Measurements from ENCODE around the gene MAP4K1. TPM values are rescaled to one million over a fixed set of nuclear protein-coding genes. Genes with fewer than 3 reads are reported as not detected.
"Not testable (repeated sequence)": the region's sequence is repeated elsewhere in the genome, so short reads cannot be mapped to it uniquely, and the experiment has no call there.

The MAP4K1 gene
- total RNA-seq, 1 donor: 29.1 TPM

- H3K4me1 ChIP-seq (ENCODE audit: insufficient read depth, low read length): peaks cover 20% of the 10 kb centered on the region
- H3K9me3 ChIP-seq (ENCODE audit: low read depth, low read length): no peaks in the 10 kb centered on the region
- H3K4me3 ChIP-seq (ENCODE audit: low read length): no peak overlapping the region
- no peaks in the 10 kb centered on the region for H3K27me3 ChIP-seq (ENCODE audit: insufficient read depth, low read length)
Observed at GRCh38 chr19:38557205-38557799, 60.5 kb downstream of the MAP4K1 start.

DNA sequence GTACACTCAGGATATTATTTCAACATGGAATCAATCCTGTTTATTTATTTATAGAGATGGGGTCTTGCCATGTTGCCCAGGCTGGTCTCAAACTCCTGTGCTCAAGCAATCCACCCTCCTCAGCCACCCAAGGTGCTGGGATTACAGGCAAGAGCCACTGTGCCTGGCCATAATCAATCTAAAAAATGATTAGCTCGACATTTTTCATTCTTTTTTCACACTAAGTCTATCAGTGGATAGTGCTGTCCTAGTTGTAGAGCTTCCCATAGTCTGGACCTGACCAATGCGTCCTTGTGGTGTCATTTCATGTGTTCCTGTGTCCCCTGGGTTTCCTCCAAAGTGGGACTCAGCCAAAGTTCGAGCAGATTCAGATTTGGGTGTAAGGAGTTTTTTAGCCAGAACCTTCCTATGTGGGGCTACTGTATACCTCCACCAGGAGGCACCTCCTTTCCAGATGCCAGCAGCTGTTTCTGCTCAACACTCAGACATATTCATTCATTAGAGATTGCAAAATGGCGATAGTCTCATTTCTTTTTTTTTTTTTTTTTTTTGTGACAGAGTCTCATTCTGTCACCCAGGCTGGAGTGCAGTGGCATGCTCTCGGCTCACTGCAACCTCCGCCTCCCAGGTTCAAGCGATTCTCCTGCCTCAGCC, 61.1 kb downstream of the MAP4K1 start:
- H3K9me3 ChIP-seq (ENCODE audit: low read depth, low read length): no peaks in the 10 kb centered on the region
- H3K27me3 ChIP-seq (ENCODE audit: insufficient read depth, low read length): no peaks in the 10 kb centered on the region
- no peak overlapping the region for H3K4me3 ChIP-seq (ENCODE audit: low read length)
- H3K4me1 ChIP-seq (ENCODE audit: insufficient read depth, low read length): peaks cover 20% of the 10 kb centered on the region

GRCh38 chr19:38555200-38555599, 62.6 kb downstream of the MAP4K1 start:
- Histone ChIP-seq H3K4me3 (ENCODE audit: low read length) (no peak overlapping the region), H3K27me3 (ENCODE audit: insufficient read depth, low read length) (no peaks in the 10 kb centered on the region), H3K9me3 (ENCODE audit: low read depth, low read length) (no peaks in the 10 kb centered on the region), H3K4me1 (ENCODE audit: insufficient read depth, low read length) (peaks cover 19% of the 10 kb centered on the region)

DNA sequence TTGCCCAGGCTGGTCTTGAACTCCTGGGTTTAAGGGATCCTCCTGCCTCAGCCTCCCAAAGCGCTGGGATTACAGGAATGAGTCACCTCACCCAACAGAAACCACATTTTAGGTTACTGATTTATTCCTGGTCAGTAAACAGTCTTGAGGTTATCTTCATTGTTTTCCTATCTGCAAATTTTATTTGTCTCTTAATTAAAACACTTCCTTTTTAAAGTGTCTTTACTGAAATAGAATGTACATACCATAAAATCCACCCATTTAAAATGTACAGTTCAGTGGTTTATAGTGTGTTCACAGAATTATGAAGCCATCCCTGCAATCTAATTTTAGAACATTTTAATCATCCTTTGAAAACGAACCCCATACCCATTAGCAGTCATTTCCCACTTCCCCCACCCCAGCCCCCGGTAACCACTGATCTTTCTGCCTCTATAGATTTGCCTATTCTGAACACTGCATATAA, 63.0 kb downstream of the MAP4K1 start:
- Histone ChIP-seq H3K4me3 (ENCODE audit: low read length) (no peak overlapping the region), H3K27me3 (ENCODE audit: insufficient read depth, low read length) (no peaks in the 10 kb centered on the region), H3K4me1 (ENCODE audit: insufficient read depth, low read length) (peaks cover 14% of the 10 kb centered on the region), H3K9me3 (ENCODE audit: low read depth, low read length) (no peaks in the 10 kb centered on the region)

DNA sequence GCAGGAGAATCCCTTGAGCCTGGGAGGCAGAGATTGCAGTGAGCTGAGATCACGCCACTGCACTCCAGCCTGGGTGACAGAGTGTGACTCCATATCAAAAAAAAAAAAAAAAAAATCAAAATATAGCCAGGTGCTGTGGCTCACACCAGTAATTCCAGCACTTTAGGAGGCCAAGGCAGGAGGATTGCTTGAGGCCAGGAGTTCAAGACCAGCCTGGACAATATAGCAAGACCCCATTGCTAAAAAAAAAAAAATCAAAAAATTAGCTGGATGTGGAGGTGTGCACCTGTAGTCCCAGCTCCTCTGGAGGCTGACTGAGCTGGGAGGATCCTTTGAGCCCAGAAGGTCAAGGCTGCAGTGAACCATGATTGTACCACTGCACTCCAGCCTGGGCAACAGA, 64.5 kb downstream of the MAP4K1 start:
- not testable (repeated sequence) for H3K4me3 ChIP-seq (ENCODE audit: low read length); H3K9me3 ChIP-seq (ENCODE audit: low read depth, low read length); H3K27me3 ChIP-seq (ENCODE audit: insufficient read depth, low read length)
- peaks cover 14% of the 10 kb centered on the region for H3K4me1 ChIP-seq (ENCODE audit: insufficient read depth, low read length)

- peaks cover 4% of the 10 kb centered on the region for H3K4me1 ChIP-seq (ENCODE audit: insufficient read depth, low read length)
- no peak overlapping the region for H3K4me3 ChIP-seq (ENCODE audit: low read length)
- no peaks in the 10 kb centered on the region for H3K9me3 ChIP-seq (ENCODE audit: low read depth, low read length)
- H3K27me3 ChIP-seq (ENCODE audit: insufficient read depth, low read length): no peaks in the 10 kb centered on the region
Observed at GRCh38 chr19:38551450-38551813, 66.3 kb downstream of the MAP4K1 start.

DNA sequence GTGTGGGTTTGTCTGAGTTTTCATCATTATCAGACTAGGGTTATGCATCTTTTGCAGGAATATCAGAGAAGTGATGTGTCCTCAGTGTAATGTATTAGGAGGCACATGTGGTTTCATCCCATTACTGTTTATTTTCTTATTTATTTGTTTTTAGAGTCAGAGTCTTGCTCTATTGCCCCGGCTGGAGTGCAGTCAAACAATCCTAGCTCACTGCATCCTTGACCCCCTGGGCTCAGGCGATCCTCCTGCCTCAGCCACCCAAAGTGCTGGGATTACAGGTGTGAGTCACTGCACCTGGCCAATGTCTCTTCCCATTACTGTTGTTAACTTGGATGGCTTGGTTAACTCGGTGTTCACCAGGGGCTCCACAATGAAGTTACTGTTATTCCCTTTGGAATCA, 67.4 kb downstream of the MAP4K1 start:
- H3K4me1 ChIP-seq (ENCODE audit: insufficient read depth, low read length): peaks cover 3% of the 10 kb centered on the region
- no peaks in the 10 kb centered on the region for H3K9me3 ChIP-seq (ENCODE audit: low read depth, low read length)
- H3K27me3 ChIP-seq (ENCODE audit: insufficient read depth, low read length): no peaks in the 10 kb centered on the region
- H3K4me3 ChIP-seq (ENCODE audit: low read length): no peak overlapping the region

DNA sequence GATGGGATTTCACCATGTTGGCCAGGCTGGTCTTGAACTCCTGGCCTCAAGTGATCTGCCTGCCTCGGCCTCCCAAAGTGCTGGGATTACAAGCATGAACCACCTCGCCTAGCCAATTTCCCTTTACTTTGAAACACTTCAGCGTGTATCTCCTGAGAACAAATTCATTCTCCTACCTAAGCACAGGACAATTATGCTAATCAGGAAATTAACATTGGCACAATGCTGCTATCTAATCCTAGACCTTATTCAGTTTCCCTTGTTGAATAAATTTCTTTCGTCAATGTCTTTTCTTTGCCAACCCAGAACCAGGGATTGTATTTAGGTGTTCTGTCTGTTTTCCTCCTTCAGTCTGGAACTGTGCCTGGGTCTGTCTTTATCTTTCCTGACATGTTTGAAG, 67.8 kb downstream of the MAP4K1 start:
- H3K9me3 ChIP-seq (ENCODE audit: low read depth, low read length): no peaks in the 10 kb centered on the region
- peaks cover 5% of the 10 kb centered on the region for H3K4me1 ChIP-seq (ENCODE audit: insufficient read depth, low read length)
- H3K27me3 ChIP-seq (ENCODE audit: insufficient read depth, low read length): no peaks in the 10 kb centered on the region
- H3K4me3 ChIP-seq (ENCODE audit: low read length): no peak overlapping the region

GRCh38 chr19:38549061-38549460, 68.7 kb downstream of the MAP4K1 start:
- Histone ChIP-seq H3K4me1 (ENCODE audit: insufficient read depth, low read length) (peaks cover 14% of the 10 kb centered on the region), H3K27me3 (ENCODE audit: insufficient read depth, low read length) (no peaks in the 10 kb centered on the region), H3K9me3 (ENCODE audit: low read depth, low read length) (no peaks in the 10 kb centered on the region), H3K4me3 (ENCODE audit: low read length) (no peak overlapping the region)

- peaks cover 16% of the 10 kb centered on the region for H3K4me1 ChIP-seq (ENCODE audit: insufficient read depth, low read length)
- H3K9me3 ChIP-seq (ENCODE audit: low read depth, low read length): no peaks in the 10 kb centered on the region
- no peaks in the 10 kb centered on the region for H3K27me3 ChIP-seq (ENCODE audit: insufficient read depth, low read length)
- no peak overlapping the region for H3K4me3 ChIP-seq (ENCODE audit: low read length)
Observed at GRCh38 chr19:38547421-38547820, 70.3 kb downstream of the MAP4K1 start.

DNA sequence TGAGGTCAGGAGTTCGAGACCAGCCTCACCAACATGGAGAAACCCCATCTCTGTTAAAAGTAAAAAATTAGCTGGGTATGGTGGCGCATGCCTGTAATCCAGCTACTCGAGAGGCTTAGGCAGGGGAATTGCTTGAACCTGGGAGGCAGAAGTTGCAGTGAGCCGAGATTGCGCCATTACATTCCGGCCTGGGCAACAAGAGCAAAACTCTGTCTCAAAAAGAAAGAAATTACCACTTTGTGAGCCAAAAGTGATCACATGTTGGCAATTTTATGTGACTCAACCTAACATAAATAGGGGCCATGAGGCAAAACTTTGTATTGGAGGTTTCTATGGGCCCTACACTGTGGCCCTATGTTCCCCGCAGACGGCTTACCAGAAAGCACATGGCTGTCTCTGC, 72.2 kb downstream of the MAP4K1 start:
- Histone ChIP-seq H3K4me1 (ENCODE audit: insufficient read depth, low read length) (peaks cover 16% of the 10 kb centered on the region), H3K4me3 (ENCODE audit: low read length) (no peak overlapping the region), H3K27me3 (ENCODE audit: insufficient read depth, low read length) (no peaks in the 10 kb centered on the region), H3K9me3 (ENCODE audit: low read depth, low read length) (no peaks in the 10 kb centered on the region)

- Histone ChIP-seq H3K4me3 (ENCODE audit: low read length) (no peak overlapping the region), H3K27me3 (ENCODE audit: insufficient read depth, low read length) (no peaks in the 10 kb centered on the region), H3K9me3 (ENCODE audit: low read depth, low read length) (no peaks in the 10 kb centered on the region), H3K4me1 (ENCODE audit: insufficient read depth, low read length) (peaks cover 16% of the 10 kb centered on the region)
Observed at GRCh38 chr19:38544569-38545315, 73.0 kb downstream of the MAP4K1 start.

DNA sequence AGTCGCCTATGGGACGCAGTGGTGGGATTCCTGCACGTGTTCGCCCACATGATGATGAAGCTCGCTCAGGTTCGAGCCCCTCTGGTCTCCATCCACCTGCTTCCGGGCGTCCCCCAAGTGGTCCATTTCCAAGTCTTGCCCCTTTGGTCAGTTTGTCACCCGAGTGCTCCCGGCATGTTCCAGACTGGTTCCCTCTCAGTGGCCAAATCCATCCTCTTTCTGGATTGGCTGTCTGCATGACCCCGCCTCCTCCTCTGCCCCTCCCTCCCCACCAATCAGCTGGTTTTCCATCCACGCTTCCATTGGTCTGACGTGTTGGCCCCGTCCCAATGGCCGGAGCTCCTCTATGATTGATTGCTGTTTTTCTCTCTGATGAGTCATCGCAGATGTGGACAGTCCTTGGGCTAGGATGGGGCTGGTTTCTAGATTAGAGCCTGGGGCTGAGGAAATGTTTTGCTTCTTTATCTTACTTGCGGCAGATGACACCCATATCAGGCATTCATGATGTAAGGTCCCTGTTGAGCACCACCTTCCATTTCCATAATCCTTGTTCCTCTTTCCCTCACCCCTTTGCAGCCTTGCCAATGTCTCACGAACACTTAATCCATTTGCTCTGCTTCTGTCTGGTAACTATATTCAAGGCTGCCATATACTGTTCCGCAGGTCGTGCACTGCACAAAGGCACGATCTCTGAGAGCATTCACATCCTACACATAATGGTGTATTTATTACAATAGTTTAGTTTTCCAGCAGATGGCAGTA, 73.8 kb downstream of the MAP4K1 start:
- H3K9me3 ChIP-seq (ENCODE audit: low read depth, low read length): no peaks in the 10 kb centered on the region
- H3K27me3 ChIP-seq (ENCODE audit: insufficient read depth, low read length): no peaks in the 10 kb centered on the region
- H3K4me3 ChIP-seq (ENCODE audit: low read length): no peak overlapping the region

DNA sequence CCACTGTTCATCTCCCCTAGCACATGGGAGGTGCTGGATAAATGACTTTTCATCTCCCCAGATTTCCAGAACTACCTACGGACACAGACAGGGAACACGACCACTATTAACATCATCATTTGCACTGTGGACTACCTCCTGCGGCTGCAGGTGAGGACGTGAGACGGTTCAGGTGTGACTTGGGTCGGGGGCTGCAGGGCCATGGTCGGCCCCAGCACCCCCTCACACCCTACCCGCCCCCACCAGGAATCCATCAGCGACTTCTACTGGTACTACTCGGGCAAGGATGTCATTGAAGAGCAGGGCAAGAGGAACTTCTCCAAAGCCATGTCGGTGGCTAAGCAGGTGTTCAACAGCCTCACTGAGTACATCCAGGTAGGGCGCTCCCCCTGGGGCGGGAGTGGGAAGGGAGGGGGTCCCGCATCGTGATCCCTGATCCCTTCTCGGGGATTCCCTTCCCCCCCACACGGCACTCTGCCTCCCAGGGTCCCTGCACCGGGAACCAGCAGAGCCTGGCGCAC, 74.4 kb downstream of the MAP4K1 start:
- H3K4me3 ChIP-seq (ENCODE audit: low read length): no peak overlapping the region
- peaks cover 22% of the 10 kb centered on the region for H3K4me1 ChIP-seq (ENCODE audit: insufficient read depth, low read length)
- no peaks in the 10 kb centered on the region for H3K27me3 ChIP-seq (ENCODE audit: insufficient read depth, low read length)
- H3K9me3 ChIP-seq (ENCODE audit: low read depth, low read length): no peaks in the 10 kb centered on the region

More for the DNA sequence above, 73.8 kb downstream of the MAP4K1 start:
- peaks cover 20% of the 10 kb centered on the region for H3K4me1 ChIP-seq (ENCODE audit: insufficient read depth, low read length)

DNA sequence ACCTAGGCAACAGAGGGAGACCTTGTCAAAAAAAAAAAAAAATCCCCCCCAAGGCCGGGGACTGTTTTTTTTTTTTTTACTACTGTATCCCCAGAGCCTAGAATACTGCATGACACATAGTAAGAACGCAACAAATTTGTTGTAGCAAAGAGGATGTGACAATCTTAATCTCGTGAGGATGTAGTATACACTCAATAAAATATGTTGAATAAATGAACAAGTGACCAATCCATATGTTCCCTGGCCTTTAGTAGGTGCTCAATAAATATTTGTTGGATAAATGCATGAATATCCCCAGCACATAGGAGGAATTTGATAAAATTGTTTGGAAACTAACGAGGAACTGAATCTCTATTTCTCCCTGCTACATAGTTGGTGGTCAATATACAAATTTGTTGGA, 75.7 kb downstream of the MAP4K1 start:
- no peaks in the 10 kb centered on the region for H3K9me3 ChIP-seq (ENCODE audit: low read depth, low read length)
- H3K4me3 ChIP-seq (ENCODE audit: low read length): no peak overlapping the region
- H3K27me3 ChIP-seq (ENCODE audit: insufficient read depth, low read length): no peaks in the 10 kb centered on the region
- H3K4me1 ChIP-seq (ENCODE audit: insufficient read depth, low read length): peaks cover 32% of the 10 kb centered on the region

Data from mononuclear cell (primary cell).